ENCODE results near the gene KIAA0319L.

Gene KIAA0319L

DNA sequence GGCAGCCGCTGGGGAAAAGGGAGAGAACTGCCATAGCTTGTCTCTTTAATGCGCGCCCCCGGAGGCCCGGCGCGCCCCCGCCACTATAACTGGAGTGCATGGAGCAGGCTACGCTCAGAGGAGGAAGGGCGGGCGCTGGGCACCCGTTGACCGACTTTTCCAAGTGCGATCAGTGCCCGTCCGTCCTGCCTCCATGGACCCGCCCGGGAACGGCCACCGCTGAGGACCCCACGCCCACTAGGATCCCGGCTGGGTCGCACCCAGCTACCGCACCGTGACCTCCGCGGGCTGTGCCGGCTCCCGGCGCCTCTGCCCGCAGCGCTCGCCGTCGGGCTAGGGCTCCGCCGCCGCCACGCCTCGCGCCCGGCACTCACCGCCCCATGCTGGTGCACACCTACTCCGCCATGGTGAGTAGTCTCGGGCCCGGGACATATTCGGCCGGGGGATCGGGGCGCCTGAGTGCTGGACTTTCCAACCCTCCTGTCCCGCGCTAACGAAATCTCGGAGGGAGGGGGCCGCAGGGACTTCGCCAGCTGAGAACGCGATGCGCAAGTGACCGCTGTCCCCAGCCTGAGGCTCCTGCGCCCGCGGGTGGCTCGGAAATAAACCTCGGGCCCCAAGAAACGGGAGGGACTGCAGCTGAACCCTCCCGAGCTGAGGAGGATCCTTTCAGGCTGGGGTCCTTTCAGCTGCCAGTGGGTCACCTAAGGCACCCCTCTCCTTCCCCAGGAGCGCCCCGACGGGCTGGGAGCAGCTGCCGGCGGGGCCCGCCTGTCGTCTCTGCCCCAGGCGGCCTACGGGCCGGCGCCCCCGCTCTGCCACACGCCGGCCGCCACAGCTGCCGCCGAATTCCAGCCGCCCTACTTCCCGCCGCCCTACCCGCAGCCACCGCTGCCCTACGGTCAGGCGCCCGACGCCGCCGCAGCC is 16.3 kb upstream of the KIAA0319L start, which contains the start of gene TFAP2E:
TSS of gene TFAP2E (plus strand) at position 117 of the 927 bp plus-strand sequence. CDS start at position 381, 264 bp downstream.
- H3K27ac ChIP-seq (ENCODE audit: insufficient read depth, low read depth, low read length, poor library complexity, severe bottlenecking), result no peak within 1 kb of the TSS
- 2 to 3% methylated on average over 95 of the region's 95 CpGs for whole genome bisulfite sequencing, 2 experiments
- no peaks in the 10 kb centered on the region for H3K4me1 ChIP-seq (ENCODE audit: control insufficient read depth, insufficient read depth, low read length)
- no peaks in the 10 kb centered on the region for H3K36me3 ChIP-seq (ENCODE audit: control insufficient read depth, insufficient read depth, low read length)
- peak within 1 kb of the TSS; percentile 44 for H3K4me3 ChIP-seq (ENCODE audit: insufficient read depth, low read depth, low read length)
- H3K27me3 ChIP-seq (ENCODE audit: control insufficient read depth, insufficient read depth, low read length, poor library complexity, severe bottlenecking), result peaks cover 93% of the 10 kb centered on the region
- no peaks in the 10 kb centered on the region for H3K9me3 ChIP-seq (ENCODE audit: control insufficient read depth, low read length)

DNA sequence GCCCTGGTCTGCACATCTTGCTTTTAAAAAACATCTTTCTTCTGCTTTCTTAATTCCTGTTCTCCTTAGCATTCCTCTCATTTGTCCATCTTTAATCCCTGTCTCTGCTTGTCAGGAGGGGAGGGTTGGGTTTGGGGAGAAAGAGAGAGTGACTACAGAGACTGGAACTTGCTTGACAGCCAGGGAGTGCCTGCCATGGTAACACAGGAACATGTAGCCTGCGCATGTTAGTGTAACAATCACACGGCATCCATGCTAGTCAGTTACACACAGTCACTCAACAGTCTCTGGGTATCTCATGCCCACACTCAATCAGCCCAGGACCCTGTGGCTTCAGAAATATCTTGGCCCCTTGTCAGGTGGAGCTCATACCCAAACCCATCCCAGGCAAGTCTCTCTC is 15.1 kb upstream of the KIAA0319L start:
- peaks cover 81% of the 10 kb centered on the region for H3K27me3 ChIP-seq (ENCODE audit: control insufficient read depth, insufficient read depth, low read length, poor library complexity, severe bottlenecking)
- 86 to 92% methylated on average over 2 of the region's 2 CpGs for WGBS, 2 experiments
- no peak overlapping the region for H3K27ac ChIP-seq (ENCODE audit: insufficient read depth, low read depth, low read length, poor library complexity, severe bottlenecking)
- H3K9me3 ChIP-seq (ENCODE audit: control insufficient read depth, low read length), result no peaks in the 10 kb centered on the region
- H3K36me3 ChIP-seq (ENCODE audit: control insufficient read depth, insufficient read depth, low read length), result no peaks in the 10 kb centered on the region
- H3K4me3 ChIP-seq (ENCODE audit: insufficient read depth, low read depth, low read length), result no peak overlapping the region
- no peaks in the 10 kb centered on the region for H3K4me1 ChIP-seq (ENCODE audit: control insufficient read depth, insufficient read depth, low read length)

DNA sequence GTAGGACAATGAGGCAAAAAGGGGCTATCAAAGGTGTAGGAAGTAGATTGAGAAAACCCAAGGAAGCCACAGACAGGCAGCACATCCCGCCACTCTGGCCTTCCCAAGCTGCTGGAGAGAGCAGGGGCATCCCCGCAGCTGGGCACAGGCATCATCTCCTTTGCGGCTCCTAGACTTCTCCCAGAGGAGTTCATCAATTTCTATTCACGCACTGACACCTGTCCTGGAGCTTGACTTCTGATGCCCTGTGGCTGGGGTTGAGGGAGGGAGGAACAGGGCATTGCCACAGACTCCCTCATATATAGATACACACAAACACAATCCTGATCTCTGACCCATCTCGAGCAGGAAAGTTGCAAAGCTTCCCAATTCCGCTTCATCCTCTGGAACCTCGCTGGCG is 14.1 kb upstream of the KIAA0319L start:
- Histone ChIP-seq H3K4me3 (ENCODE audit: insufficient read depth, low read depth, low read length) (no peak overlapping the region), H3K4me1 (ENCODE audit: control insufficient read depth, insufficient read depth, low read length) (no peaks in the 10 kb centered on the region), H3K36me3 (ENCODE audit: control insufficient read depth, insufficient read depth, low read length) (no peaks in the 10 kb centered on the region), H3K9me3 (ENCODE audit: control insufficient read depth, low read length) (no peaks in the 10 kb centered on the region), H3K27me3 (ENCODE audit: control insufficient read depth, insufficient read depth, low read length, poor library complexity, severe bottlenecking) (peaks cover 71% of the 10 kb centered on the region), H3K27ac (ENCODE audit: insufficient read depth, low read depth, low read length, poor library complexity, severe bottlenecking) (no peak overlapping the region)
- 89 to 90% methylated on average over 8 of the region's 8 CpGs for WGBS, 2 experiments

DNA sequence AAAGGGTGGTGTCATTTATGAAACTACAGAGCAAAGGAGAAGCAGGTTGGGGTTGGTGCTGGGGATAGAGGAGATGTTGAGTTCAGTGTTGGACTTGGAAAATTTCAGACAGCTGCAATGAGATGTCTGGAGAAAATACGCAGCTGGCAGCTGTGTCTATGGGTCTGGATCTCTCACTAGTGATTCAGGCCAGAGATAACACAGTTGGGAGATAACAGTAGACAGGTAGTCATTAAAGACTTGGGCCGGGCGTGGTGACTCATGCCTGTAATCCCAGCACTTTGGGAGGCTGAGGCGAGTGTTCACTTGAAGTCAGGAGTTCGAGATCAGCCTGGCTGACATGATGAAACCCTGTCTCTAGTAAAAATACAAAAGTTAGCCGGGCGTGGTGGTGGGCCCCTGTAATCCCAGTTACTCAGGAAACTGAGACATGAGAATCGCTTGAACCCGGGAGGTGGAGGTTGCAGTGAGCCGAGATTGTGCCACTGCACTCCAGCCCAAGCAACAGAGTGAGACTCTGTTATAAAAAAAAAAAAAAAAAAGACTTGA is 13.5 kb upstream of the KIAA0319L start:
- H3K27me3 ChIP-seq (ENCODE audit: control insufficient read depth, insufficient read depth, low read length, poor library complexity, severe bottlenecking), result peaks cover 65% of the 10 kb centered on the region
- H3K27ac ChIP-seq (ENCODE audit: insufficient read depth, low read depth, low read length, poor library complexity, severe bottlenecking), result no peak overlapping the region
- H3K9me3 ChIP-seq (ENCODE audit: control insufficient read depth, low read length), result no peaks in the 10 kb centered on the region
- H3K4me3 ChIP-seq (ENCODE audit: insufficient read depth, low read depth, low read length), result no peak overlapping the region
- no peaks in the 10 kb centered on the region for H3K4me1 ChIP-seq (ENCODE audit: control insufficient read depth, insufficient read depth, low read length)
- H3K36me3 ChIP-seq (ENCODE audit: control insufficient read depth, insufficient read depth, low read length), result no peaks in the 10 kb centered on the region
- 87 to 92% methylated on average over 10 of the region's 10 CpGs for WGBS, 2 experiments

DNA sequence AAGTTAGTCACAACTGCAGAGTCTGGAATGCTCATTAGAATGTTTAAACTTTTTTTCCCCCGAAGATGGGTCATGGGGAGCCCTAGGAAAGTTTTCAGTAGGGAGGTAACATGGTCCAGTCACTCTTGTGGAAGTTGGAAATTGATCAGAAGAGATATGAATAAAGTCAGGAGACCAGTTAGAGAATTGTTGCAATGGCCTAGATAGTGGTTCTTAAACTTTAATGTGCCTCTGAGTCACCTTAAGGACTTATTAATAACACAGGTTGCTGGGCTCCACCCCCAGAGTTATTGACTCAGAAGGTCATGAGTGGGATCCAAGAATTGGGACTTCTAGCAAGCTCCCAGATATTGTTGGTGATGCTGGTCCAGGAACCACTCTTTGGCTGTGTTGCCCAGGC is 12.7 kb upstream of the KIAA0319L start:
- Histone ChIP-seq H3K9me3 (ENCODE audit: control insufficient read depth, low read length) (no peaks in the 10 kb centered on the region), H3K27ac (ENCODE audit: insufficient read depth, low read depth, low read length, poor library complexity, severe bottlenecking) (no peak overlapping the region), H3K27me3 (ENCODE audit: control insufficient read depth, insufficient read depth, low read length, poor library complexity, severe bottlenecking) (peaks cover 57% of the 10 kb centered on the region), H3K4me3 (ENCODE audit: insufficient read depth, low read depth, low read length) (no peak overlapping the region), H3K36me3 (ENCODE audit: control insufficient read depth, insufficient read depth, low read length) (no peaks in the 10 kb centered on the region), H3K4me1 (ENCODE audit: control insufficient read depth, insufficient read depth, low read length) (no peaks in the 10 kb centered on the region)
- 78 to 86% methylated on average over 1 of the region's 1 CpG for WGBS, 2 experiments

DNA sequence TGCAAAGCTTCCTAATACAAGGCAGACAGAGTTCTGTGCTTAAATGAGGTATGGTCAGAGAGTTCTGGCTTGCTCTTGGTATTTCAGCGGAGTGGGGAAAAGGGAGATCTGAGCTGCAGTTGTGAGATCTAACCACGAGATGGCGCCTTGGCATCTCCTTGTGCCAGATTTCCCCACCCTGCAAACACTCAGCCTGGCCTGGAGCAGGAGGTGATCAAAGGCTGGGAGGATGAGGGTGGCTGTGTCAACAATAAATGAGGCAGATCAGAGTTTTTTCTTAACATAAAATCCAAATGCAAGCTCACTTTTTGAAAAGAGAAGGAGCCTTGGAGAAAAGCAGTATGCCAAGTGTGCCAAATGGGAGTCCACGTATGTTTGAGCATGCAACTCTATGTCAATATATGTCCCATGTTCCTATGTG is 11.8 kb upstream of the KIAA0319L start:
- WGBS, 2 experiments, result 25 to 29% methylated on average over 4 of the region's 4 CpGs
- no peak overlapping the region for H3K4me3 ChIP-seq (ENCODE audit: insufficient read depth, low read depth, low read length)
- H3K27ac ChIP-seq (ENCODE audit: insufficient read depth, low read depth, low read length, poor library complexity, severe bottlenecking), result no peak overlapping the region
- H3K9me3 ChIP-seq (ENCODE audit: control insufficient read depth, low read length), result no peaks in the 10 kb centered on the region
- no peaks in the 10 kb centered on the region for H3K4me1 ChIP-seq (ENCODE audit: control insufficient read depth, insufficient read depth, low read length)
- peaks cover 48% of the 10 kb centered on the region for H3K27me3 ChIP-seq (ENCODE audit: control insufficient read depth, insufficient read depth, low read length, poor library complexity, severe bottlenecking)
- no peaks in the 10 kb centered on the region for H3K36me3 ChIP-seq (ENCODE audit: control insufficient read depth, insufficient read depth, low read length)

DNA sequence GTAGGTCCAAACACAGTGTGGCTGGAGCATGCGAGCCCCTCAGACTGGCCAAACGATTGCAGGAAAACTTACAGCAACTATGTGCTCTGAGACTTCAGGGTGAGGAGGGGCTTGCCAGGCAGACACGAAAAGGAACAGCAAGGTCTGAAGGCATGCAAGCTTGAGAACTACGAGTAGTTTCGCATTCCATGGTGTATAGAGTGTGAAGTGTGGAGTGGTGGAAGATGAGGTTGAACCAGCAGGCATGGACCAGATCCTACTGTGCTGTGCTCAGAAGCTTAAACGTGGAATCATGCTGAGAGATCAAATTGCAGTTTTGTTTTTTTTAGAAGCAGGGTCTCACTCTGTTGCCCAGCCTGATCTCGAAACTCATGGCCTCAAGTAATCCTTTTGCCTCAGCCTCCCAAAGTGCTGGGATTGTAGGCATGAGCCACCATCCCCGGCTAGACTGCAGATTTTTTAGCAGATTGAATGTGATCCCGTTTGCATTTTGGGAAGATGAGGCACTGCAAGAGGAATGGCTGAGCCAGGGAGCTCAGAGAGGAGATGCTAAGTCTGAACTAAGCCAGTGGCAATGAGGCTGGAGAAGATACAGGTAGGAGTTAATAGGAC is 10.8 kb upstream of the KIAA0319L start:
- Histone ChIP-seq H3K4me3 (ENCODE audit: insufficient read depth, low read depth, low read length) (no peak overlapping the region), H3K36me3 (ENCODE audit: control insufficient read depth, insufficient read depth, low read length) (no peaks in the 10 kb centered on the region)
- WGBS, 2 experiments, result 69 to 70% methylated on average over 9 of the region's 9 CpGs

DNA sequence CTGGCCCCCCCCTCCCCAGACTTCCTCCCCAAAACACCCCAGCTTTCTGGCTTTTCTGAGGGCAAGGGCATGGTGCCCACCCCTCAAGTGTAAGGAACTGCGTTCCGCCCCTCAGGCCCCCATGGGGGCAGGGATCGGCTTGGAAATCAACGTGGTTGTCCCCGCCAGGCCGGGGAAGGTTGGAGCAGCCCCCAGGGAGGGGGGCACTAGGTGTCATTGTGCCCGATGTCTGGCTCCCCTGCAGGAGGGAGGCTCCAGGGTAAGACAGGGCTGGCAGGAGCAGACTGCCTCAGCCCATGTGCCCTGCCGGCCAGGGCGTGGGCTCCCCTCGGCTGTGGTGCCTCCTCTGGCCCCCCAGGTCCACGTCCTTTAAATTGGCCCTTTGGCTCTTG is 8.5 kb upstream of the KIAA0319L start:
- no peaks in the 10 kb centered on the region for H3K4me1 ChIP-seq (ENCODE audit: control insufficient read depth, insufficient read depth, low read length)
- peaks cover 12% of the 10 kb centered on the region for H3K36me3 ChIP-seq (ENCODE audit: control insufficient read depth, insufficient read depth, low read length)
- H3K27me3 ChIP-seq (ENCODE audit: control insufficient read depth, insufficient read depth, low read length, poor library complexity, severe bottlenecking), result peaks cover 15% of the 10 kb centered on the region
- 92 to 96% methylated on average over 11 of the region's 11 CpGs for WGBS, 2 experiments
- no peak overlapping the region for H3K27ac ChIP-seq (ENCODE audit: insufficient read depth, low read depth, low read length, poor library complexity, severe bottlenecking)
- H3K4me3 ChIP-seq (ENCODE audit: insufficient read depth, low read depth, low read length), result no peak overlapping the region
- H3K9me3 ChIP-seq (ENCODE audit: control insufficient read depth, low read length), result no peaks in the 10 kb centered on the region

More for the DNA sequence above, 10.8 kb upstream of the KIAA0319L start:
- H3K27ac ChIP-seq (ENCODE audit: insufficient read depth, low read depth, low read length, poor library complexity, severe bottlenecking), result no peak overlapping the region
- H3K4me1 ChIP-seq (ENCODE audit: control insufficient read depth, insufficient read depth, low read length), result no peaks in the 10 kb centered on the region
- peaks cover 38% of the 10 kb centered on the region for H3K27me3 ChIP-seq (ENCODE audit: control insufficient read depth, insufficient read depth, low read length, poor library complexity, severe bottlenecking)
- no peaks in the 10 kb centered on the region for H3K9me3 ChIP-seq (ENCODE audit: control insufficient read depth, low read length)

DNA sequence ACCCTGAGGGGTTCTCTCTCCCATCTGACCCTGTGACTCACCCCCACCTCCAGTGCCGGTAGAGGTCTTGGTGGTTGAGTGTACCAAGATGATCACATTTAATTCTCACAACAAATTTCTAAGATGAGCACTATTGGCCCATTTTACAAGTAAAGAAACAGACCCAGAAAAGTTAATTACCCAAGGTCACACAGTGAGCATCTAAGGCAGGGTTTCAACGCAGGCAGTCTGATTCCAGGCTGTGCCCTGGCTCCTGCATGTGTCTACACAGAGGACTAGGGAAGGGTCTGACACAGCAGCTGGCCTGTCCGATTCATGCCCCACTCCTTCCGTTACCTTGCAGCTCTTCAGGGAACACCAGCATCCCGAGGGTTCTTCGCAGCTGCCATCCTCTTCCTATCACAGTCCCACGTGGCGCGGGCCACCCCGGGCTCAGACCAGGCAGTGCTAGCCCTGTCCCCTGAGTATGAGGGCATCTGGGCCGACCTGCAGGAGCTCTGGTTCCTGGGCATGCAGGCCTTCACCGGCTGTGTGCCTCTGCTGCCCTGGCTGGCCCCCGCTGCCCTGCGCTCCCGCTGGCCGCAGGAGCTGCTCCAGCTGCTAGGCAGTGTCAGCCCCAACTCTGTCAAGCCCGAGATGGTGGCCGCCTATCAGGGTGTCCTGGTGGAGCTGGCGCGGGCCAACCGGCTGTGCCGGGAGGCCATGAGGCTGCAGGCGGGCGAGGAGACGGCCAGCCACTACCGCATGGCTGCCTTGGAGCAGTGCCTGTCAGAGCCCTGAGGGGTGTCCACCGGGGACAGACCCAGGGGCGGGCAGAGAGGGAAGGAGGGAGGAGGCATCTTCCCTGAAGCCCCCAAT is 7.9 kb upstream of the KIAA0319L start:
- Histone ChIP-seq H3K27me3 (ENCODE audit: control insufficient read depth, insufficient read depth, low read length, poor library complexity, severe bottlenecking) (peaks cover 9% of the 10 kb centered on the region), H3K4me3 (ENCODE audit: insufficient read depth, low read depth, low read length) (no peak overlapping the region), H3K4me1 (ENCODE audit: control insufficient read depth, insufficient read depth, low read length) (no peaks in the 10 kb centered on the region), H3K27ac (ENCODE audit: insufficient read depth, low read depth, low read length, poor library complexity, severe bottlenecking) (no peak overlapping the region), H3K9me3 (ENCODE audit: control insufficient read depth, low read length) (no peaks in the 10 kb centered on the region), H3K36me3 (ENCODE audit: control insufficient read depth, insufficient read depth, low read length) (peaks cover 12% of the 10 kb centered on the region)
- 93% methylated on average over 28 of the region's 28 CpGs for WGBS, 2 experiments
